Activated CD4-positive, alpha-beta T cell treated with anti-CD3 and anti-CD28 coated beads, Interleukin-2, amount 50 U/mL, for 1 hour (primary cell): ENCODE measurements around the gene PLK2.

ENCODE experiments used
- DNase-seq: peaks from one replicate; pipeline ENCODE4 v3.0.0-alpha.2; 2020

The PLK2 gene

GRCh38 chr5:58447226-58447625, 12.7 kb downstream of the PLK2 start:
- no peak for DNase-seq

- DNase-seq: no peak
Observed at GRCh38 chr5:58446024-58446423, 13.9 kb downstream of the PLK2 start.

DNA sequence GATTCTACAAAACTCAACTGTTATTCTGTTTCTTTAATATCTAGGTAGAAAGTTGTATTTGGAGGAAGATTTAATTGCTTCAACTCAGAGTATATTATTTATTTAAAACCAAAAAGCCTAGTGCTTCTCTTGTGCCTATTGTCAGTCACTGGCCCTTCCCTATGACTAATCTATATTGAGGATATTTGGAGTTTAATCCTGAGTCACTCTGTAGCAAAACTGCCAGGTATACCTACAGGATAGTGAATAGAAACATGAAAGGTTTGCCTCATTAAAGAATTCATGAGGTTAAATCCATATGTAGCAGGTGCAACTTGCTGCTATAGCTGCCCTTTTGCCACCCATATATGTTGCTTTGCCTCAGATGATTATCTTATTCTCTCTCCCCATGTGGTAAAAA, 15.1 kb downstream of the PLK2 start:
- no peak for DNase-seq

DNA sequence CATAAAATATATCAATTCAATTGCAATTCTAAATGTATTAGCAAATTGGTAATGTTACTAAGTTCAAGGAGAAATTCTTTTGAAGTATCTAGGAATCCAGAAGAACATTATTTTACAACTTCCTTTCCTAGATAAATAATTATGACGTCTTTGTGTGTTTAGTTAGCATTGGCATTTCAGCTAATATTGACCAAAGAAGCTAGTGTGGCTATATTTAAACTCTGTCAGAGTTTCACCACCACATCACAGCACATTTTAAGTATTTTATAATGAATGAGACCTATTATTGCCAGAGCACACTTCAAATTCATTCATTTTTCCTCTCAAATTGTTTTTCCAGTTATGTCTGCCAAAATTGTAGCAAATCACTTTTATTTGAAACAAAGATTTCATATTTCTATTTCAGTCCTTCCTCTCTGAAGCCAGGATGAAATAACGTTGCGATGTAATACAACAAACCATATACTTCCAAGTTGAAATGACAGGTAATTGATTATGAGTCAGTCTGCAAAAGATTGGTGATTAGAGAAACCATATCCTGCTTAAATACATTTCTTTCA, 18.9 kb downstream of the PLK2 start:
- DNase-seq: no peak

DNA sequence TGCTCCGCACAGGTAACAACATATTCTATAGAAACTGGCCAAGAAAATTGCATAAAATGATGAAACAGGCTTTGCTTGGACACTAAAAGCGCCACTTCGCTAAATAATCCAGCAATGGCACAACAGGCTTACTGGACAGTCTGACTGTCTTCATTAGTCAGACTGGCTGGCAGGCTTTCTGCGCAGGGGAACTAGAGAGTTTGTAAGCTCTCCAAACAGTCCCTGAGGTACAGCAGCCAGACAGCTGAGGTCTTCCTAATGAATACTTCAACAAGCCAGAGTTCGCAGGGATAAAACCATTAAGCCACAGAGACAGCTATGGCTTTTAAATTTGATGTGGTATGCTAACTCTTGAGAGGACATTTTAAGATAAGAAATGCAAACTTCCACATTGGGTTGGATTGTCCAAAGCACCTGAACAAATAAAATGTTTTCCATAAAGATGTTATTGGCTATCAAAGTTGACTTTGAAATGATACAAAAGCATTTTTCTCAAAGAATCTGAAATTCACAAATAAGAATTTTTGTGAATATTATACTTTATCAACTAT, 20.7 kb downstream of the PLK2 start:
- no peak for DNase-seq

GRCh38 chr5:58437661-58438060, 22.2 kb downstream of the PLK2 start:
- no peak for DNase-seq

GRCh38 chr5:58431832-58432231, 28.1 kb downstream of the PLK2 start:
- no peak for DNase-seq

GRCh38 chr5:58412932-58413331, 47.0 kb downstream of the PLK2 start:
- DNase-seq: no peak

DNA sequence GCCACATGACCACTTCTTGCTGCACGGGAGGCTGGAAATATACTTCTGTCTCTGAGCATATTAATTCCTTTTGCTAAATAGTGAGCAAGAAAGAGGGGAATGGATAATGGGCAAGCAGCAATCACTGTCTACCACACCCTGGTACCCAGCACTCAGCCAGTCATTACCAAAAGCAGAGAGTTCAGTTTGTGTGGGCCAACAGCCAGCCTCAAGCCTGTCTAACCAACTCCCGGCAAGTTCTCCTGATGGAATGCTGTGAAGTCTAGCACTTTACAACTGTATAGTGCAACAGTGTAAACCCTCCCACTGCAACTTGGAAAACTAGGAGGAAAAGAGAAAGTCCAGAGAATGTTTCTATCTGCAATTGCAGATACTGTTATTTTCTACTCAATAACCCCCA, 47.8 kb downstream of the PLK2 start:
- no peak for DNase-seq

DNA sequence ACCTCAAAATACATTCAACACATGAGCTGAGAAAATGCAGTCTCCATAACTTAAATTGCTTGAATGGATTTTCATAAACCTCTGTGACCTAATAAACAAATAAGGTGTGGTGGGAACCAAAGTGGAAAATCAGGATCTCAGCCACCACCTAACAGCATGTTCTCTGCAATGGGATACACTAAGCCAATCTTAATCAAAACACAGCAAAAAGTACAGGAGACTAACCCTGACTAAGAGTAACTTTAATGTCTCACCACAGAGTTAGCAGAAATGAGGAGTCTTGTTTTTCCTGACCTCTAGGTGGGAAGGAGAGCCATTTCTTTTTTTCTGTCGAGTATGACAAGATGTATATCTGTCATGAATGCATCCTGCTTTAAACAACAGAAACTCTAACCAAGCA, 48.5 kb downstream of the PLK2 start:
- DNase-seq: no peak

DNA sequence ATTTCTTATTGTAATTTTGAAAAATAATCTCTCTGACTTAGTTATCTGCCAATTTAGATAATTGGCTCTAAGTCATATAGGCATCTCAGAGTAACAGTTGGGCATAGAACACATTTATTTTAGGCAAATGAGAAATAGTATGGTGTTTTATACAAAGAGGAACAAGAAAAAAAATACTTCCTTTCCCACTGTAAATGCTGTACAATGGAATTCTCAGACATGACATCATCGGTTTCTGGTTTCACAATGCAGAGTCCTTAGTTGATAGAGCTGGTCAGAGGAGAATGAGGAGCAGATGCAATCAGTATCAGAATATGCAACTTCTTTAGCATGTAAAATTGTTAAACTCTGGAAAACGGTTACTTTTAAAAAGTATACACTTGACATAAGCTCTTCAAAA, 49.4 kb downstream of the PLK2 start:
- no peak for DNase-seq

DNA sequence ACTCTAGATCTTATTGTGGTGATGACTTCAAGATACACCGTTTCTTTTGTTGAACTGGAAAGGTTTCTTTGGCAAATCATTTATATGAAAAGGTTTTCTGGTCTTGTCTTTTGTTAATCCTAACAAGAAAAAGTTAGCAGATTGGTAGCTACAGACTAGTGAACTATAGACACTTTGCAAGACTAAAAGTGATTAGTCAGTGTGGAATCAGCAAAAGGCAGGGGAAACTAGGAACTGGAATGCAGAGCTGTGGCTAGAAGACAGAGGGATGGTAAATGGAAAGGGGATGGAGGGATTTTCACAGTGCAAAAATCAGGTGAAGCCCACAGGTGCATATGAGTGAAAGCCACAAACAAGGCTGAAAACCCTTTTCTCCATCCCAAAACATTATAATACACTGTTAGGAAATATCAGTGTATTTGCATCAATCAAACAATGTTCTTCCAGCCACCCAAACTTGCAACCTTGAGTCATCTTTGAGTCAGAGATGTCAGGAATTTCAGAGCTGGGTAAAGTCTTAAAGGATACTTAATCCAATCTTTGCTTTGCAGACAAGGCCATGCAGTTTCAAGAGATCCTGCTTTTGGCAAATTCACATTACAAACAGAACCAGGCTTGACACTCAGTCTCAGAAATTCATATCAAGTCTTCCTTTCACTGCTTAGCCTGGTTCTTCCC, 52.7 kb downstream of the PLK2 start:
- no peak for DNase-seq

DNA sequence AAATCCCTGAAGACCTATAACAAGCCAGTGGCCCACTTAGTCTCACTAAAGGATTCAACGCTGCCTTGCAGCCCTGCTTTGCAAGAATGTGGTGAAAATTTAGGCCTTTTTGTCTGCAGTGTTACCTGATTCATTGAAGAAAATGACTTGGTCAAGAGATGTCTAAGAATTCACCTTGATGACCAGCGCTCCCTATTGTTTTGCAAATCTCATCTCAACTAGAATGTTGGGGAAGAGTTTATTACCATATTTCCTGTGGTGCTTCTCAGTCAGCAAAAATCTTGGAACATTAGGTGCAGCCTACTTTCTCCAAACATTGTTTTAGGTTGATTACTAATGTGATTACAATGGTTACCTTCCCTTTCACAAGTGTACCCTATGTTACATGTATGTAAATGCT, 53.5 kb downstream of the PLK2 start:
- DNase-seq: no peak

- no peak for DNase-seq
Observed at GRCh38 chr5:58405175-58405574, 54.7 kb downstream of the PLK2 start.

DNA sequence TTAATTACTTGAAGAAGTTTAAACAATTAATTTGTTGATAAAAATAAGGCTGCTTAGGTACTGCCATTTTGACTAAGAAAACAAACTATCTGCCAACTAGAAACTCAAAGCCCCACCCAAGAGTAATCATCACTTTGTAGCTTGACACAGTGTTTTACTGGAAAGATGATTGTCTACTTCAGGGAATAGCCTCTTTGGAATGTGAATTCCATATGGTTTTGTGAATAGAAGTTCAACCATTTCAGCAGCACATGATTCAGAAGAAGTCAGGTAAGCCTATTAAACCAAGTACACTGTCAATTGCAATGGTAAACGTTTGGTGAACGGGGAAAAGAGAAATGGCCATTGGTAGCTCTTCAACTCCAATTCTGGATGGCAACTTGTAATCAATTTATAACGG, 55.2 kb downstream of the PLK2 start:
- DNase-seq: no peak
